Activated naive CD4-positive, alpha-beta T cell treated with anti-CD3 and anti-CD28 coated beads for 36 hours (primary cell): ENCODE results near the gene C1orf53. TPM values are rescaled to one million over a fixed set of nuclear protein-coding genes. Genes with fewer than 3 reads are reported as not detected.
"Not testable (repeated sequence)": the region's sequence is repeated elsewhere in the genome, so short reads cannot be mapped to it uniquely, and the experiment has no call there.

Source experiments
- CTCF ChIA-PET: fragments of 350-600 bp; sonication (Branson Sonifier 250); formaldehyde crosslinking; loops from one replicate; lab custom pipeline; 2021; ENCODE audit warnings: antibody characterized with exemption; lab: Charles Lee
- DNase-seq: peaks from one replicate; pipeline ENCODE4 v3.0.0-alpha.2; 2020
- H3K27ac Mint-ChIP-seq: one replicate; pipeline ENCODE4 v1.8.0; 2021; ENCODE audit warnings: mild to moderate bottlenecking, mixed read lengths
- H3K27me3 Mint-ChIP-seq: one replicate; pipeline ENCODE4 v1.8.0; 2021; ENCODE audit warnings: low read depth, mixed read lengths
- H3K36me3 Mint-ChIP-seq: one replicate; pipeline ENCODE4 v1.8.0; 2021; ENCODE audit warnings: low read depth, mixed read lengths
- H3K4me1 Mint-ChIP-seq: one replicate; pipeline ENCODE4 v1.8.0; 2021; ENCODE audit warnings: low read depth, mixed read lengths
- H3K4me3 Mint-ChIP-seq: one replicate; pipeline ENCODE4 v1.8.0; 2021; ENCODE audit warnings: mild to moderate bottlenecking, moderate library complexity, mixed read lengths
- H3K9me3 Mint-ChIP-seq: one replicate; pipeline ENCODE4 v1.8.0; 2021; ENCODE audit warnings: mixed read lengths
- intact Hi-C: fragments of 100-400 bp; cut with micrococcal nuclease; formaldehyde crosslinking; loops from one replicate; pipeline ENCODE4 v1.15.1; 2023
- total RNA-seq, 2 experiments: library from RNA; stranded (reverse); gene quantifications; one replicate each; pipeline ENCODE4 v1.2.3, GENCODE V29; 2021

Gene C1orf53
- total RNA-seq: under 1 TPM in 1 of 2 experiments, not detected in 1; 0.52 TPM

DNA sequence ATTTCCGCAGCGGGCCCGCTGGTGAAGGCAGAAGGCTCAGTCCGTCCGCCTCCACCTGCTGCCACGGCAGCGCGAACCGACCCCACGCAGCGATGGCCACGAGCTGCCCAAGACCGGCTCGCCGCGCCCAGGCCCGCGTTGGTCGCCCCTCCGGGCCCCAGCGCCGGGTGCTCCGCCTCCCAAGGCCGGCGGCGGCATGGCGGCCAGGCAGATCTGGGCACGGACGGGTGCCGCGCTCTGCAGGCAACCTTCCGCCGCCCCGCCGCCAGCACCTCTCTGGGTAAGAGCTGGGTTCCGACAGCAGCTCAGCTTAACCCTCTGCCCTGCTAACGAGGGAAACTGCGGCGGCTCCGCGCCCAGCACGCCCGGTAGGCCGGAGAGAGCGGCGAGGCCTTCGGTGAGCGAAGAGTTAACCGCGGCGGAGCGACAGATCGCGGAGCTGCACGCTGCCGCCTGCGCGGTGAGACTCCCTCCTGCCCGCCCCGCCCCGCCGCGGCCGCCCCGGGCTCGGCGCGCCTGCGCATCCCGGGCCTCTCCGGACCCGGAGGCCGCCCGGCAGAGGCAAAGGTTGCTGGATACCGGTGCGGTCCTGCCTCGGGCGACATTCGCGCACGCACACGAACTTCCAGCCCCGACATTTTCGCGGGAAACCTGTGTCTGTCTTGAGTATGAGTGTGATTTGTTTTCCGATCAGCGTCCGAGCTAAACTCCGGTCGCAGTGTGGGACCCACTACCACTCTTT is at the start of gene C1orf53:
Gene C1orf53 (plus strand): TSS at position 177 of the 742 bp plus-strand sequence. CDS start 20 bp downstream, at position 197.
- Mint-ChIP-seq H3K4me3 (peak within 1 kb of the TSS; percentile 84), H3K9me3 (no peaks in the 10 kb centered on the region), H3K36me3 (no peaks in the 10 kb centered on the region), H3K4me1 (peaks cover 10% of the 10 kb centered on the region), H3K27ac (peak within 1 kb of the TSS; percentile 55), H3K27me3 (peaks cover 45% of the 10 kb centered on the region)
- intact Hi-C loops: loop anchor here (1.0 to 2.0 kb wide), 4 partner anchors 16 to 756 kb away; partner anchors contain the start of genes ASPM and NEK7
- CTCF ChIA-PET: interaction anchor here (0.6 to 2.0 kb wide), 9 partner anchors 13 to 383 kb away, joined by 3 to 8 read pairs (median 4); no protein-coding TSS in a partner anchor
- DNase-seq: peak; percentile 77

DNA sequence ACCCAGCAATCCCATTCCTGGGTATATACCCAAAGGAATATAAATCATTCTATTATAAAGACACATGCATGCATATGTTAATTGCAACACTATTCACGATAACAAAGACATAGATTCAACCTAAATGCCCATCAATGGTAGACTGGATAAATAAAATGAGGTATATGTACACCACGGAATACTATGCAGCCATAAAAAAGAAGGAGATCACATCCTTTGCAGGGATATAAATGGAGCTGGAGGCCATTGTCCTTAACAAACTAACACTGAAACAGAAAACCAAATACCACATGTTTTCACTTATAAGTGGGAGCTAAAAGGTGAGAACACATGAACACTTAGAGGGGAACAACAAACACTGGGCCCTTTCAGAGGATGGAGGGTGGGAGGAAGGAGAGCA is 46.7 kb upstream of the C1orf53 start:
- H3K36me3 Mint-ChIP-seq, H3K4me3 Mint-ChIP-seq, H3K27ac Mint-ChIP-seq, H3K4me1 Mint-ChIP-seq, intact Hi-C loops, H3K27me3 Mint-ChIP-seq, H3K9me3 Mint-ChIP-seq, DNase-seq: not testable (repeated sequence)
- CTCF ChIA-PET: interaction anchor here (0.6 kb wide), 1 partner anchor 73 kb away, joined by 6 read pairs; no protein-coding TSS in a partner anchor

DNA sequence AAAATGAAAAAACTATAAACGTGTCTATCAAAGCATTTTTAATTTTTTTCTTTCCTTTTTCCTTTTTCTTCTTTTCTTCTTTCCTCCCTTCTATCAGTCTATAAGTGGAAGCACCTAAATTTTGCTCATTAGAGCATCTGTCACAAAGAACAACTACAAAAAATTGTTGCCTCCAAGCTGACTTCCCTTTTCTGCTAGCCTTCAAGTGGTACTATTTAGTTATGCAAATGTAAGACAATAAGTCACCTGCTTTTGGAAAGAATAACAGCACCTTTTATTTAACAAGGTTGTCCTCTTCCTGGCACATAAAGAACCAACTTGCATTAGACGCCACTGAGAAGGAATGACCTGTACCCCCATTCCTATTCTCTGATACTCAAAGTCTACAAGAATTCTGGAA is 45.0 kb upstream of the C1orf53 start:
- DNase-seq: no peak
- Mint-ChIP-seq H3K4me3 (no peak overlapping the region), H3K36me3 (no peaks in the 10 kb centered on the region), H3K9me3 (no peaks in the 10 kb centered on the region), H3K4me1 (no peaks in the 10 kb centered on the region), H3K27ac (no peak overlapping the region), H3K27me3 (no peaks in the 10 kb centered on the region)
- intact Hi-C loops: no loop called here
- CTCF ChIA-PET: interaction anchor here (1.1 kb wide), 1 partner anchor 219 kb away, joined by 4 read pairs; no protein-coding TSS in a partner anchor

DNA sequence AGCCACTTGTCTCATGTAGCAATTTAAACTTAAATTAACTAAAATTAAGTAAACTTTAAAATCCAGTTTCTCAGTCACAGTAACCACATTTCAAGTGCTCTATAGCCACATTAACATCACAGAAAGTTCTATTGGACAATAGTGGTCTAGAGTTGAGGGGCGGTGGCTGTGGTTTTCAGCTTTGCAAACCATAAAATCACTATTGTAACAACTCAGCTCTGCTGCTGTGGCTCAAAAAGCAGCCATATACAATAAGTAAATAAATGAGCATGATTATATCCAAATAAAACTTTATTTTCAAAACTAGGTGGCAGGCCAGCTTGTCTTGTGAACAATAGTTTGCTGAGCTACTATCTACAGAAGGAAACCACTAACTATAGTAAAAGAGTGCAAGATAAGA is 43.4 kb upstream of the C1orf53 start:
- Mint-ChIP-seq H3K27ac (no peak overlapping the region), H3K27me3 (no peaks in the 10 kb centered on the region), H3K4me3 (no peak overlapping the region), H3K9me3 (no peaks in the 10 kb centered on the region), H3K4me1 (no peaks in the 10 kb centered on the region), H3K36me3 (no peaks in the 10 kb centered on the region)
- no peak for DNase-seq
- intact Hi-C loops: no loop called here
- CTCF ChIA-PET: interaction anchor here (2.3 kb wide), 1 partner anchor 10 kb away, joined by 15 read pairs; no protein-coding TSS in a partner anchor

DNA sequence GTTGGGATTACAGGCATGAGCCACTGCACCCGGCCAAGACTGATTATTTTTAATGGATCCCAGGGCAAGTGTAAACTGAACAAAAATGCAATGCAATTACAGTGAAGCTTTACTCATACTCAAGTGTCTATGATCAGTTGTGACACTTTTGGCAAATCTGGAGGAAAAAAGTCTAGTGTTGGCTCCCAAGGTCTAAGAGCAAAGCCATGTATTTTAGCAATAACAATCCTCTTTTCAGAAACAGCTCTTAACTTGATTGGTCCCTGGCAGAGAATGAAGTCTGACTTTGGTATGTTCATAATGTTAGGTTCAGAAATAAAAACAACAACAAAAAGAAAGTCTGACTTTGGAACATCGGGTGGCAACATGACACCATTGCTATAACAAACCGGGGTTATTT is 40.2 kb upstream of the C1orf53 start:
- CTCF ChIA-PET: interaction anchor here (0.7 kb wide), 1 partner anchor 161 kb away, joined by 3 read pairs; no protein-coding TSS in a partner anchor
- no peaks in the 10 kb centered on the region for H3K36me3 Mint-ChIP-seq
- no peaks in the 10 kb centered on the region for H3K27me3 Mint-ChIP-seq
- H3K27ac Mint-ChIP-seq: no peak overlapping the region
- no peak overlapping the region for H3K4me3 Mint-ChIP-seq
- intact Hi-C loops: no loop called here
- no peaks in the 10 kb centered on the region for H3K4me1 Mint-ChIP-seq
- no peak for DNase-seq
- H3K9me3 Mint-ChIP-seq: no peaks in the 10 kb centered on the region

DNA sequence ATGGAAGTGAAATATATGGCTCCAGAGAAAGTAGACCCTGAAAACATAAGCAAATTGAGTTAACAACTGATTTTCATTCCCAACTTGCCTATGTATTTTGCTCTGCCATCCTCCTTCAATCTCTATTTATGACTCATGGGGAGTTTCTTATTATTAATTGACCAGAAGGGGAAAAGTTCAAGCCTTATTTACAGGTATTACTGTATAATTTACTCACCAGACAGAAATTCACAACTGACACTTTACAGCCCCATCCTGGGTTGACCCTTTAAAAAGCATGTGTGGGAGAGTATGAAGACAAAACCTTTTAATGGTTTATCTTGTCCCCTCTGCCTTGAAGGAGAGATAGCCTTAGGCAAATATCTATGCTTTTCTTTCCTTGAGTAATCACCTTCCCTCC is 39.8 kb upstream of the C1orf53 start:
- Mint-ChIP-seq H3K9me3 (no peaks in the 10 kb centered on the region), H3K4me3 (no peak overlapping the region), H3K4me1 (no peaks in the 10 kb centered on the region), H3K27ac (no peak overlapping the region), H3K27me3 (no peaks in the 10 kb centered on the region), H3K36me3 (no peaks in the 10 kb centered on the region)
- intact Hi-C loops: no loop called here
- CTCF ChIA-PET: no interaction called here
- DNase-seq: no peak

DNA sequence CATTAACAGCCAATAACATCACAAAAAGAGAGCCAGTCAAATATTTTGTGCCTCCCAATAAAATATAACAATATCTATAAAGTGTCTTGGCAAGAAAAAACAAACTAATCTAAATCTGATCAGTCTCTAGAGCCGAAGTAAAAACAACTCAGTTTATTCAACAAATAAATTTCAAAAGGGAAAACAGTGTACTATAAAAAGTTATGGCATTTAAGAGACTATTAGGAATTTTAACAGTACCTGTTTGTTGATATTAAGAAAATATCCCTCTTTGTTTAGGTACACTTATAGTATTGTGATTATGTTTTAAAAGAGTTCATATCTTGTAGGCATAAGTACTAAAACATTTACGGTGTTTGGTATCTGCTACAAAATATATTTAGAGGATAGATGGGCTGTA is 36.6 kb upstream of the C1orf53 start:
- intact Hi-C loops: no loop called here
- CTCF ChIA-PET: interaction anchor here (0.6 to 0.7 kb wide), 3 partner anchors 44 to 782 kb away, joined by 3 read pairs; no protein-coding TSS in a partner anchor
- no peak for DNase-seq
- Mint-ChIP-seq H3K9me3 (no peaks in the 10 kb centered on the region), H3K4me1 (no peaks in the 10 kb centered on the region), H3K27ac (no peak overlapping the region), H3K4me3 (no peak overlapping the region), H3K27me3 (no peaks in the 10 kb centered on the region), H3K36me3 (no peaks in the 10 kb centered on the region)

DNA sequence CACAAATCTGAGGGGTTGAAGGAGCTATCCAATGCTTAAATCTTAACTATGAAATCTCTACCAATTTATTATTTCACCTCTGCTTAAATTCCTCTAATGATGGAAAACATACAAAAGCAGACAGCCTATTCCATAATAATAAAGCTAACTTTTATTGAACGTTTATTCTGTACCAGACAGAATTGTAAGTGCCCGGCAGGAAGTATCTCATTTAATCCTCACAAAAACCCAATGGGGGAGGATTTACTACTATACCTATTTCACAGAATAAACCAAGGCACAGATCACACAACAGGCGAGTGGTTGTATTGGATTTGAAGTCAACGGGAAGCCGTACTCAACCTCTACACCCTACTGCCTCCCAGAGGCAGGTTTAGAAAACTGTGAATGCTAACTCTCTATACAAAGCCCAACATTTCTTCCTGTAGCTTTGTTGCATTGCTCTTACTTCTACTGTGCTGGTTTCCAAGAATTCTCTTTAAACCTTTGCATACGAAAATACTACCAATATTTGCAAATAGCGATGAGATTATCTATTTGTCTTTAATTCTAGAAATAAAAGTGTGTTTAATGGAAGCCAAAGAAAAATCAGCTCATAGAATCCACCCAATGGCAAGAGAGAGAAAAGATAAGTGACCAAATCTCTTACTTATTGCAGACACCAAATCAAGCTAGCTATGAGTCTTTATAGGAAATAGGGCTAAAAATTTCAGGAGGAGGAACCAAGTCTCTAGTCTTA is 33.5 kb upstream of the C1orf53 start:
- H3K36me3 Mint-ChIP-seq: no peaks in the 10 kb centered on the region
- DNase-seq: peak; percentile 56
- CTCF ChIA-PET: interaction anchor here (0.6 to 4.0 kb wide), 42 partner anchors 10 to 1375 kb away, joined by 3 to 53 read pairs (median 4); partner anchors contain the start of genes C1orf53 and DENND1B
- intact Hi-C loops: loop anchor here (1.0 to 2.0 kb wide), 9 partner anchors 55 to 596 kb away; no protein-coding TSS in a partner anchor
- no peaks in the 10 kb centered on the region for H3K9me3 Mint-ChIP-seq
- H3K27me3 Mint-ChIP-seq: no peaks in the 10 kb centered on the region
- no peak overlapping the region for H3K4me3 Mint-ChIP-seq
- H3K4me1 Mint-ChIP-seq: no peaks in the 10 kb centered on the region
- no peak overlapping the region for H3K27ac Mint-ChIP-seq

DNA sequence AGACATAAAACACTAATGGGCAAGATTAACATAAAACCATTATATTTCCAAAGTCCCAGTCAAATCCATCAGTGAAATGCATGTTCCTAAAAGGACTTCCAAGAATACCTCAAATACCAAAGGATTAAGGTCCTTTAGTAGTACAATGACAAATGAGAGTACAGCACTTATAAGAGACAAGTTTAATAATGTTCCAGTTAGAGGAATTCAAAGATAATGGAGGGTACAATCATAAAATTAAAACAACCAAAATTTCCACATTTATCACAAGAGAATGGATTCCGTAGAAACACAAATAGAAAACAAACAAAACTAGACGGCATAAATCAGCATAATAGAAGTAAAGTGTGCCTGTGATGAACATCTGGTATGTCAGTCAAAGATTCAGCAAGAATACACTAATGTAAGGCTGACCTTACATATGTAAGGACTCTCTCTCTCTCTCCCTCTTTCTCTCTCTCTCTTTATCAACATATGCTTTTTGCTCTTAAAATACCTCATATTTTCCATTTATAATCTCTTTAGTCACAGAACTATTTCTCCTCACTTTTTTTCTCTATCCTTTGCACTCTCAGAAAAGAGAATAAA is 32.8 kb upstream of the C1orf53 start:
- H3K4me1 Mint-ChIP-seq: no peaks in the 10 kb centered on the region
- H3K36me3 Mint-ChIP-seq: no peaks in the 10 kb centered on the region
- H3K9me3 Mint-ChIP-seq: no peaks in the 10 kb centered on the region
- CTCF ChIA-PET: interaction anchor here (0.6 to 4.0 kb wide), 33 partner anchors 10 to 400 kb away, joined by 3 to 53 read pairs (median 4); partner anchors contain the start of genes C1orf53 and DENND1B
- intact Hi-C loops: loop anchor here (1.0 to 2.0 kb wide), 9 partner anchors 55 to 595 kb away; no protein-coding TSS in a partner anchor
- H3K4me3 Mint-ChIP-seq: no peak overlapping the region
- H3K27ac Mint-ChIP-seq: no peak overlapping the region
- H3K27me3 Mint-ChIP-seq: no peaks in the 10 kb centered on the region
- DNase-seq: no peak

DNA sequence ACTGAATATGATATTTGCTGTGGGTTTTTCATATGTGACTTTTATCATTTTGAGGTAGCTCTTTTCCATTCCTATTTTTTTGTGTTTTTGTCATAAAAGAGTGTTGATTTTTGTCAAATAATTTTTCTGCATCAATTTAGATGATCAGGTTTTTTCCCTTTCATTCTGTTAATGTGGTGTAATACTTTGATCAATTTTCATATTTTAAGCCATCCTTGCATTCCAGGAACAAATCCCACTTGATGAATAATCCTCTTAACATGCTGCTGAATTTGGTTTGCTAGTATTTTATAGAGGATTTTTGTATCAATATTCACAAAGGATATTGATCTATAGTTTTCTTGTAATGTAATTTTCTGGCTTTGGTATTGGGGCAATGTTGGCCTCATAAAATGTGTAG is 25.5 kb upstream of the C1orf53 start:
- CTCF ChIA-PET: interaction anchor here (1.4 kb wide), 1 partner anchor 259 kb away, joined by 3 read pairs; no protein-coding TSS in a partner anchor
- Mint-ChIP-seq H3K27ac (no peak overlapping the region), H3K4me3 (no peak overlapping the region), H3K27me3 (peaks cover 18% of the 10 kb centered on the region), H3K36me3 (peaks cover 1% of the 10 kb centered on the region), H3K9me3 (peaks cover 13% of the 10 kb centered on the region), H3K4me1 (no peaks in the 10 kb centered on the region)
- DNase-seq: no peak
- intact Hi-C loops: no loop called here

DNA sequence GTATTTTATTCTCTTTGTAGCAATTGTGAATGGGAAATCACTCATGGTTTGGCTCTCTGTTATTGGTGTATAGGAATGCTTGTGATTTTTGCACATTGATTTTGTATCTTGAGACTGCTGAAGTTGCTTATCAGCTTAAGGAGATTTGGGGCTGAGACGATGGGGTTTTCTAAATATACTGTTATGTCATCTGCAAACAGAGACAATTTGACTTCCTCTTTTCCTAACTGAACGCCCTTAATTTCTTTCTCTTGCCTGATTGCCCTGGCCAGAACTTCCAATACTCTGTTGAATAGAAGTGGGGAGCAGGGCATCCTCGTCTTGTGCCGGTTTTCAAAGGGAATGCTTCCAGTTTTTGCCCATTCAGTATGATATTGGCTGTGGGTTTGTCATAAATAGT is 22.0 kb upstream of the C1orf53 start:
- H3K27ac Mint-ChIP-seq, H3K4me1 Mint-ChIP-seq, DNase-seq, H3K4me3 Mint-ChIP-seq, H3K36me3 Mint-ChIP-seq, intact Hi-C loops: not testable (repeated sequence)
- Mint-ChIP-seq H3K27me3 (peaks cover 21% of the 10 kb centered on the region), H3K9me3 (peaks cover 13% of the 10 kb centered on the region)
- CTCF ChIA-PET: interaction anchor here (1.6 kb wide), 1 partner anchor 261 kb away, joined by 3 read pairs; no protein-coding TSS in a partner anchor
